ENCODE data around the gene TNS2.

- TF ChIP-seq EZH2 (IDR thresholded peaks at IDR 0.05; ENCODE audit: low read depth): no peak
- no peak for TF ChIP-seq CTCF (conservative IDR thresholded peaks at IDR 0.05)
Measured at GRCh38 chr12:53014709-53015108, 35.2 kb upstream of the TNS2 start.

All from PC-9 (cell line).